ENCODE measurements around the gene CYP27B1. TPM values are rescaled to one million over a fixed set of nuclear protein-coding genes. Genes with fewer than 3 reads are reported as not detected.

Gene CYP27B1
- total and polyA plus RNA-seq, 11 donors = 0.11 to 0.77 (median 0.19) TPM; not detected in 4

DNA sequence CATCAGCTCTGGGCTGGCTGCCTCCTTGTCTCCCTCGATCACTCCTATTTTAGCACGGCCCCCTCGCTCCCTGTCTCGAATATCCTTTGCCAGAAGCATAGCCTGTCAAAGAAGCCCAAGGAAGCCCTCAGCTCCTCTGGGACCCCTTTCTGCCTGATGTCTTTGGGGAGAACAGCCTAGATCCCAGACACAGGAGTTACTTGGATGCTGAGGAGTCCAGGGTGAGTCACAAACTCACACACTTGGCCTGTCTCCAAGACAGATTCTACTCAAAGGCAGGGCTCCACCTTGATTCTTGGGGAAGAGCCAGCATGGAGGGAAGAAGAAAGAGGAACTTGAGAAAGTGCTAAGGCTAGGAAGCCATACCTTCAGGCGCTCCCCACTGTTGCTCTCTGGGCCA, 43.6 kb upstream of the CYP27B1 start:
- intact Hi-C loops (cut with DNase I) = no loop called here
- H3K27ac ChIP-seq = no peak overlapping the region
- H3K9me3 ChIP-seq = no peaks in the 10 kb centered on the region
- H3K36me3 ChIP-seq = peaks cover 0 to 80% (median 71%) of the 10 kb centered on the region in 9 donors
- no peak for TF ChIP-seq POLR2A (IDR thresholded peaks at IDR 0.05)
- TF ChIP-seq, protein P1, sequence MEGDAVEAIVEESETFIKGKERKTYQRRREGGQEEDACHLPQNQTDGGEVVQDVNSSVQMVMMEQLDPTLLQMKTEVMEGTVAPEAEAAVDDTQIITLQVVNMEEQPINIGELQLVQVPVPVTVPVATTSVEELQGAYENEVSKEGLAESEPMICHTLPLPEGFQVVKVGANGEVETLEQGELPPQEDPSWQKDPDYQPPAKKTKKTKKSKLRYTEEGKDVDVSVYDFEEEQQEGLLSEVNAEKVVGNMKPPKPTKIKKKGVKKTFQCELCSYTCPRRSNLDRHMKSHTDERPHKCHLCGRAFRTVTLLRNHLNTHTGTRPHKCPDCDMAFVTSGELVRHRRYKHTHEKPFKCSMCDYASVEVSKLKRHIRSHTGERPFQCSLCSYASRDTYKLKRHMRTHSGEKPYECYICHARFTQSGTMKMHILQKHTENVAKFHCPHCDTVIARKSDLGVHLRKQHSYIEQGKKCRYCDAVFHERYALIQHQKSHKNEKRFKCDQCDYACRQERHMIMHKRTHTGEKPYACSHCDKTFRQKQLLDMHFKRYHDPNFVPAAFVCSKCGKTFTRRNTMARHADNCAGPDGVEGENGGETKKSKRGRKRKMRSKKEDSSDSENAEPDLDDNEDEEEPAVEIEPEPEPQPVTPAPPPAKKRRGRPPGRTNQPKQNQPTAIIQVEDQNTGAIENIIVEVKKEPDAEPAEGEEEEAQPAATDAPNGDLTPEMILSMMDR (IDR thresholded peaks at IDR 0.05) = no peak
- DNase-seq (no peak), ATAC-seq (no peak)
- H3K4me1 ChIP-seq = peaks cover under 1 to 17% (median 13%) of the 10 kb centered on the region in 12 donors
- 86 to 93% (median 92%) methylated on average over 5 of the region's 5 CpGs for WGBS, 4 donors
- H3K27me3 ChIP-seq = no peaks in the 10 kb centered on the region
- H3K4me3 ChIP-seq = no peak overlapping the region

DNA sequence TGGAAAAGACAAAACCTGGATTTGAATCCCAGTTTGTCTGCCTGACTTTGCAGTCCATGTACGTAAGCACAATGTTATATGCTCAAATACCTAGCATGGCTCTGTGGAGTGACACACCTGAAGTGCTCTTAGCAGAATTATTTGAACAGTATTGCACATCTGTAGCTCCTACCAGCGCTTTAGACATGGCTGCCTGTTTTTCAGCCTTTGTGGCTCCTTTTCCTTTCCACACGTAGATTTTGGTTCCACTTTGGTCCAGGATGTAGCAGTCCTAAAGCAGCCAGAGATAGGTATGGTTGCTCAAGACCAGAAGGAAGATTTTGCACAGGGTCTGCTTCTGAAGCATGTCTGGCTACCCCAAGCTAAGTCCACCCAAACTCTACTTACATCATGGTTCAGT, 42.5 kb upstream of the CYP27B1 start:
- H3K4me3 ChIP-seq = no peak overlapping the region
- TF ChIP-seq, protein P1 (IDR thresholded peaks at IDR 0.05) = no peak
- no peak for TF ChIP-seq POLR2A (IDR thresholded peaks at IDR 0.05)
- WGBS, 4 donors = 88 to 98% (median 95%) methylated on average over 3 of the region's 3 CpGs
- H3K9me3 ChIP-seq = no peaks in the 10 kb centered on the region
- peaks cover 0 to 90% (median 79%) of the 10 kb centered on the region in 9 donors for H3K36me3 ChIP-seq
- H3K27me3 ChIP-seq = no peaks in the 10 kb centered on the region
- ATAC-seq = no peak
- DNase-seq = no peak
- H3K27ac ChIP-seq = no peak overlapping the region
- peaks cover 0 to 7% (median 5%) of the 10 kb centered on the region in 12 donors for H3K4me1 ChIP-seq
- intact Hi-C loops (cut with DNase I) = loop anchor here in 1 of 10 donors (10.0 kb wide), 1 partner anchor 95 kb away; no protein-coding TSS in a partner anchor

DNA sequence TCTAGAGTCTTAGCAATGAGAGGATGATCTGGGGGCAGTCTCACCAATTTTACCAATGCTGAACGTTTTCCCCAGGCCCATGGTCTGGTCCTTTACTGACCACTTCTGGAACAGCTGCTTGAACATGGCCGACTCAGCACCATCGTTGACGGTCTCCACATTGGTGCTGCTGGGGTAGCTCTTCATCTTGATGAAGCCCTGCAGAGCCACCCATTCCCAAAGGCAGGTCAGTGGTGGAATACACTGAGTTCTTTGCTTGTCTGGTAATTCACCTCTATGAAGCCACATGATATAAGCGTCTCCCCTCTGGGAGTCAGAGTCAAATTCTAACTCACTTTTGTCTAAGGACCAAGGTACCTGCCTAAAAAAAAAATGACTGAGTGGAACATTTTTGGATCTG, 41.5 kb upstream of the CYP27B1 start:
- intact Hi-C loops (cut with DNase I) = loop anchor here in 1 of 10 donors (10.0 kb wide), 1 partner anchor 96 kb away; no protein-coding TSS in a partner anchor
- H3K4me1 ChIP-seq = peaks cover 0 to 6% (median 1%) of the 10 kb centered on the region in 12 donors

DNA sequence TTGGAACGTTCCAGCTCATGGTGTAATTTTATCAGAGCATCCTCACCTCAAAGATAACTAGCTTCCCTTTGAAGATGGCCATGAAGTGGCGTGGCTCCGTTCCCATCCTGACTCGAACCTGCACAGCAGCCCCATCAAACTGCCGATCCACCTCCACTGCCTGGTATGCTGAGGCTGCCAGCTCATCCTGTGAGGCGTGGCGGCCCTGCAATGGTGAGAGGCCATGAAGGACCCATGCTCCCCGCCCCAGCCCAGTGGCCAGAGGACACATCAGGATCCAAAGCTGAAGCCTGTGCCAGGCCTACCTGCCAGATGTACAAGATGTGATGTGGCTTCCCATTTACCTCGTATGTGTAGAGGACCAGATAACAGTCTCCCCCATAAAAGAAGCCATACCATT, 40.4 kb upstream of the CYP27B1 start:
- ATAC-seq = no peak
- WGBS, 4 donors = 87 to 91% (median 91%) methylated on average over 9 of the region's 9 CpGs
- intact Hi-C loops (cut with DNase I) = loop anchor here in 1 of 10 donors (10.0 kb wide), 1 partner anchor 98 kb away; no protein-coding TSS in a partner anchor

More for the DNA sequence above, 41.5 kb upstream of the CYP27B1 start:
- DNase-seq = no peak
- 90 to 94% (median 92%) methylated on average over 5 of the region's 5 CpGs for whole genome bisulfite sequencing, 4 donors
- Histone ChIP-seq H3K9me3 (no peaks in the 10 kb centered on the region), H3K27ac (no peak overlapping the region), H3K4me3 (no peak overlapping the region), H3K36me3 (peaks cover 0 to 94% (median 83%) of the 10 kb centered on the region in 9 donors), H3K27me3 (no peaks in the 10 kb centered on the region)
- ATAC-seq = no peak
- TF ChIP-seq POLR2A (IDR thresholded peaks at IDR 0.05) = no peak
- TF ChIP-seq, protein P1 (IDR thresholded peaks at IDR 0.05) = no peak

More for the DNA sequence above, 40.4 kb upstream of the CYP27B1 start:
- TF ChIP-seq POLR2A (IDR thresholded peaks at IDR 0.05) = no peak
- TF ChIP-seq, protein P1 (IDR thresholded peaks at IDR 0.05) = no peak
- Histone ChIP-seq H3K27me3 (no peaks in the 10 kb centered on the region), H3K36me3 (peaks cover 0 to 96% (median 87%) of the 10 kb centered on the region in 9 donors), H3K27ac (no peak overlapping the region), H3K4me3 (no peak overlapping the region), H3K4me1 (peaks cover 0 to 10% (median 2%) of the 10 kb centered on the region in 12 donors), H3K9me3 (no peaks in the 10 kb centered on the region)
- DNase-seq = no peak
